Activated T-helper 2 cell treated with anti-CD3 and anti-CD28 coated beads, Interferon-gamma antibody, Interleukin-2, Interleukin-4, amounts not matched to agents 10 μg/mL and 5 μg/mL and 100 μg/mL, durations not matched to agents 14 hours and 24 hours and 36 hours (primary cell): ENCODE data around the gene DGCR2. TPM values are rescaled to one million over a fixed set of nuclear protein-coding genes. Genes with fewer than 3 reads are reported as not detected.

Source experiments
- DNase-seq: peaks from one replicate; pipeline ENCODE4 v3.0.0; 2021; ENCODE audit warnings: low spot score
- H3K27ac Mint-ChIP-seq: one replicate; pipeline ENCODE4 v1.8.0; 2021; ENCODE audit warnings: mixed read lengths
- H3K27me3 Mint-ChIP-seq: one replicate; pipeline ENCODE4 v1.8.0; 2021; ENCODE audit warnings: low read depth, mixed read lengths
- H3K36me3 Mint-ChIP-seq: one replicate; pipeline ENCODE4 v1.8.0; 2021; ENCODE audit warnings: low read depth, mixed read lengths
- H3K4me1 Mint-ChIP-seq: one replicate; pipeline ENCODE4 v1.8.0; 2021; ENCODE audit warnings: low read depth, mixed read lengths
- H3K4me3 Mint-ChIP-seq: one replicate; pipeline ENCODE4 v1.8.0; 2021; ENCODE audit warnings: low read depth, mild to moderate bottlenecking, moderate library complexity, mixed read lengths
- H3K9me3 Mint-ChIP-seq: one replicate; pipeline ENCODE4 v1.8.0; 2021; ENCODE audit warnings: mixed read lengths
- intact Hi-C: fragments of 100-400 bp; cut with micrococcal nuclease; formaldehyde crosslinking; loops from one replicate; pipeline ENCODE4 v1.15.1; 2023
- total RNA-seq: library from RNA; stranded (reverse); gene quantifications from 2 replicates; pipeline ENCODE4 v1.2.3, GENCODE V29; 2022

The DGCR2 gene
- total RNA-seq, 1 donor from 2014 or later = 22.5 TPM

DNA sequence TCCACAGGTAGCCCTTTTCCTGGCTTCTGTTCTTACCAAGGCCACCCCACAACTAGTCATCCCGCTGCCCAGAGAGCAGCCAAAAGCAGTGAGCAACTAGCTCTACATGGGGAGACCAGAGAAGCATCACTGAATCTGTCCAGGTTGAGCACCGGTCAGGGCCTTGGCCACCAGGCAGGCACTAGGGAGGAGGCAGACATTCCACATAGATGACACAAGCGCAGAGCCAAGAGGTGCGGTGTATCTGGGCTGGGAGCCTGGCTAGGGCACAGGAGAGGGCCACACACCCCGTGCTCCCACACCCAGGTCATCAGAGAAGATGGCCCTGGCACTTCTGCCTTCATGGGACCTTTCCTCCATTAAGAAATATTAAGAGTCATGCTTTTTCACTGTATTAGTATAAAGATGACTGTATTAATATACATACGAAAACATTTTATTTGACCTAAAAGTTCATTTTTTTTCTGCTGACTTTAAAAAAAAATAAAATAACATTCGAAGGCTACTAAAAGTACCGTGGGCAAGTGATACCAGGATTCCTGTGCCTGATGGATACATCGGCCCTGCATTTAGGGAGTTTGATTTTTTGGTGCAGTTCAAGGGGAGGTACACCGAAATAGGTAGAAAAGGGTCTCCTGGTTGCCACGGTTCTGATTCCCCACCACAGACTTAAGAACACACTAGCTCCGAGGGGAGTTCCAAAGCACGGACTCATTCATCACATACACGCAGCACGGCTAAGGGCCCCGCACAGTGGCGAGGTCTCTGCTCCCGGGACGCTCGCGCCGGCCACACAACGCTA, 1.2 kb downstream of the DGCR2 start:
- intact Hi-C loops = loop anchor here (5.0 kb wide), 1 partner anchor 171 kb away; the partner anchor contains the start of gene CLTCL1
- Mint-ChIP-seq H3K4me3 (peak overlapping the region; percentile 83), H3K4me1 (peaks cover 30% of the 10 kb centered on the region), H3K36me3 (peaks cover 4% of the 10 kb centered on the region), H3K27ac (no peak overlapping the region), H3K27me3 (peaks cover 2% of the 10 kb centered on the region), H3K9me3 (no peaks in the 10 kb centered on the region)
- no peak for DNase-seq

DNA sequence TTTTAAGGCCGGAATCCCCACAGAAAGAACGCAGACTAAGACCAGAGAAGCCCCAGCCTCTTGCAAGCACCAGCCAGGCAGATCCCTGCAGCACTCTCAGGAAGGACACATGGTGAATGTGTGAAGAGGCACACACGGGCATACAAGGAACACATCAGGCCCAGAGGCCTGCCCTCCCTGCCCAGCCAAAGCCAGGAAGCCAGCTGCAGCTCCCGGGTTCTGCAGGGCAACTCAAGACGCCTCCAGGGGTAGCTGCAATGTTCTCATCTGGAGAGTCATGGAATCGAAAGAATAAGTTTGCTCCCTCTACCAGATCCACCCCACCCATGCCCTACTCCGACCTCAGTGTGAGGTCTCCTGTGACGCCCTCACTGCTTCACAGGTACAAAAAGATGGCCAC, 2.3 kb downstream of the DGCR2 start:
- H3K4me1 Mint-ChIP-seq = peaks cover 32% of the 10 kb centered on the region
- H3K27ac Mint-ChIP-seq = no peak overlapping the region
- H3K9me3 Mint-ChIP-seq = no peaks in the 10 kb centered on the region
- peaks cover 4% of the 10 kb centered on the region for H3K36me3 Mint-ChIP-seq
- intact Hi-C loops = loop anchor here (5.0 kb wide), 1 partner anchor 172 kb away; the partner anchor contains the start of gene CLTCL1
- peaks cover 2% of the 10 kb centered on the region for H3K27me3 Mint-ChIP-seq
- H3K4me3 Mint-ChIP-seq = peak overlapping the region; percentile 83
- DNase-seq = no peak

DNA sequence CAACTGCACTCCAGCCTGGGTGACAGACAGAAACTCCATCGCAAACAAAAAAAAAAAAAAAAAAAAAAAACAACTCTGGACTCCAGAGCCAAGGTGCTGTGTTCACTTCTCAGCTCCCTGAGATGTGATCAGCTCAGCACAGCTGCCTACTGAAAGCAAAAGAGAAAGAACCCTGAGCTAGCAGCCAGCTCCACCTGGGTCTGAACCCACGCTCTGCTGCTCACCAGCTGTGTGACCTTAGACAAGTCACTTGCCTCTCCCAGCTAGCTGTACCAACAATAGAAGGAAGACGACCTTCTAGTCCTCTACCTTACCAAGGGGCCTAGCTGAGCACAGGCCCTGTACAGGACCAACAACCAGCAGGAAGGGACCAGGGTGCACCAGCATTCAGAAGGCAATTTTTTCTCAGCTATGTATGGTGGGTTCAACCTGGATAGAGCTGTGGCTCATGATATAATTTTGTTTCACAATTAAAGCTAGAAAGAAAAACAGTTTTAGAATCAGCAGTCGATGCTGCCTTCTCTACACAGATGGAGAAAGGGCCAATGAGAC, 3.8 kb downstream of the DGCR2 start:
- no peak overlapping the region for H3K4me3 Mint-ChIP-seq
- peaks cover 4% of the 10 kb centered on the region for H3K36me3 Mint-ChIP-seq
- H3K27me3 Mint-ChIP-seq = peaks cover 2% of the 10 kb centered on the region
- intact Hi-C loops = no loop called here
- H3K9me3 Mint-ChIP-seq = no peaks in the 10 kb centered on the region
- DNase-seq = no peak
- peaks cover 37% of the 10 kb centered on the region for H3K4me1 Mint-ChIP-seq
- no peak overlapping the region for H3K27ac Mint-ChIP-seq

DNA sequence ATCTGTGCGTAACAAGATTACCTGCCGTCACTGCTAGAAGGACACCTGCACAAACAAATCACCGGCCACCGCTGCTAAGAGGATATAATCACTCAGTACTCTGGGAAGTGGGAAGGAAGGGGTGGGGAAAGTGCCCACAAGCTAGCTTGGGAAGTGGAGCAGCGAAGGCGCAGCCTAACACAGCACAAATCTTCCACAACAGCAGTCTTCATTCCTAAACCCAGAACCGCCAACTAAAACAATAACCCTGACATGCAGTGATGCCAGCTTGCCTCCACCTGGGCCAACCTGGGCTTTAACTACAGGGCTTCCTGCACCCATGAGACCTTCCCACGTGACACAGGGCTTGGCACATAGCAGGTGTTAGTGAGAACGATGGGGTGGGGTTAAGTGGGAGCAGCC, 5.1 kb downstream of the DGCR2 start:
- H3K9me3 Mint-ChIP-seq = no peaks in the 10 kb centered on the region
- intact Hi-C loops = no loop called here
- no peak for DNase-seq
- H3K4me1 Mint-ChIP-seq = peaks cover 34% of the 10 kb centered on the region
- no peak overlapping the region for H3K4me3 Mint-ChIP-seq
- H3K36me3 Mint-ChIP-seq = peaks cover 4% of the 10 kb centered on the region
- no peaks in the 10 kb centered on the region for H3K27me3 Mint-ChIP-seq
- H3K27ac Mint-ChIP-seq = no peak overlapping the region

DNA sequence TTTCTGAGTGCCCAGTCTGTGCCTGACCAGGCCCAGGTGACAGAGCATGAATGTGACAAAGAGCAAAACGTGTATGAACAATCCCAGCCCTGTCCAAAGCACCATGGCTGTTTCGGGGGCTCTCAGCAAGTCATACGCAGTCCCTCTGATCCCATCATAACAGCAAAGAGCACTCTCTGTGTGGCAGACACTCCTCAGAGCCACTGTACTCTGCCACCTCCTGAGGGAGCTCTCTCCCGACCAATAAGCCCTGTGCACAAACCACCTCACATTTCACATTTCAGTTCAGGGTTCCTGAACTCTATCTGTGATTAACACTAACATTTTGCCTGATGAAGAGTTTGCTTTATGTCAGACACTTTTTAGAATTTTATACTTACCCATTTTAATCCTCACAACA, 6.6 kb downstream of the DGCR2 start:
- intact Hi-C loops = no loop called here
- peaks cover 6% of the 10 kb centered on the region for H3K36me3 Mint-ChIP-seq
- H3K27ac Mint-ChIP-seq = no peak overlapping the region
- no peak for DNase-seq
- H3K27me3 Mint-ChIP-seq = no peaks in the 10 kb centered on the region
- no peak overlapping the region for H3K4me3 Mint-ChIP-seq
- H3K9me3 Mint-ChIP-seq = no peaks in the 10 kb centered on the region
- peaks cover 32% of the 10 kb centered on the region for H3K4me1 Mint-ChIP-seq

DNA sequence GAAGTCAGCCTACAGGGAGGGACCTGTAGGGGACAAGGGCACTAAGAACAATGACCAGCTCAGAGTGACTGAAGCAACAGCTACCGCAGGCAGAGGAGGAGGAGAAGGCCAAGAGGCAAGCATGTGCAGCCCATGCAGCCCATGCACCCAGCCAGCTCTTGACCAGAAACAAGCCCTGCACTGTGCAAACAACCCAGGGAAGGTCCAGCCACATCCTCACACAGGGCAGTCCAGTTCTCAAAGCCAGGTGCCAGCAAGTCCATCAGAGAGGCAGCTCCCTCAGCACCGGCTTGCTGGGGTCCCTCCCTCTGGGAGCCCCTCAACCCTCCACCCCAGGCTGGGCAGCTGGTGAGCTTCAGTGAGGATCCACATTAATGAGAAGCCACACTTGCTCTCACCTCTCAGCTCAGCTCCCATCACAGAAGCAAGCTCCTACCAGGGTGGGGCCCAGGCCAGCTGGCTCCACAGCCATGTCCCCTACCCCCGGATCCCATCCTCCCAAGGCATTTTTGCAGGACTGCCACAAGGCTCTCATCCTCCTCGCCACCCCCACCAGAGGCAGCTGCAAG, 7.1 kb downstream of the DGCR2 start:
- intact Hi-C loops = no loop called here
- peaks cover 30% of the 10 kb centered on the region for H3K4me1 Mint-ChIP-seq
- H3K27me3 Mint-ChIP-seq = no peaks in the 10 kb centered on the region
- H3K27ac Mint-ChIP-seq = no peak overlapping the region
- peaks cover 2% of the 10 kb centered on the region for H3K36me3 Mint-ChIP-seq
- DNase-seq = no peak
- no peaks in the 10 kb centered on the region for H3K9me3 Mint-ChIP-seq
- no peak overlapping the region for H3K4me3 Mint-ChIP-seq

DNA sequence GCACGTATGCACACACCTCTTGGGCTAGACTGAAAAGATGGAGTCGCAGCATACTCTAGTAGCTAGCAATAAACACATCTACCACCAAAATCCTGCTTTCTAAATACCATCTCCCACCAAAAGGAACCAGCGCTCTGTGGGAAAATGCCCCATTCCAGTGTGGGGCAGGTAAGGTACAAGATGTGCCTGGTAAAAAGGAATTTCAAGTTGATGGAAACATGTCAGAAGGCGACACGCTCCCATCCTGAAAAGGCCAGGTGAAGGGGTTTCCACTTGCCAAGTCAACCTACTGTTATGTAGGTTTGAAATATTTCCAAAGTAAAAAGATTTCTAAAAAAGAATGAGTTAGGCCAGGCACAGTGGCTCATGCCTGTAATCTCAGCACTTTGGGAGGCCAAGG, 8.8 kb downstream of the DGCR2 start:
- no peak for DNase-seq
- peaks cover 2% of the 10 kb centered on the region for H3K36me3 Mint-ChIP-seq
- intact Hi-C loops = no loop called here
- peaks cover 40% of the 10 kb centered on the region for H3K4me1 Mint-ChIP-seq
- no peaks in the 10 kb centered on the region for H3K27me3 Mint-ChIP-seq
- H3K4me3 Mint-ChIP-seq = no peak overlapping the region
- no peak overlapping the region for H3K27ac Mint-ChIP-seq
- no peaks in the 10 kb centered on the region for H3K9me3 Mint-ChIP-seq

DNA sequence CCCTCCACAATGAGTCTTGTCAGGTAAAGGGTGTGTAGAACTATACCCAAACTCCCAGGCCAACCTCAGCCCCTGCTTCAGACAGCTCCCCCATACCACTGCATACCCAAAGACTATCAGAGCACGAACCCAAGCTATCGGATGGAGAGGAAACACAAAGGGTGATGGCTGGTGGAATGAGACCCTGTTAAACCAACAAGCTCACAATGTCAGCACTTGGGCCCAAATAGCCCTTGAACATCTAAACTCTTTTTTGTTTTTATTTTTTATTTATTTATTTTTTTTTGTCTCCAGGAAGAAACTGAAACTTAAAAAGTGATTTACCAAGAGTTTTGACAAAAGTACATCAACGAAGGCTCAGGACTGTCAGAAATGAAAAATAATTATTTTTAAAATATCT, 10.6 kb downstream of the DGCR2 start:
- Mint-ChIP-seq H3K4me1 (peaks cover 41% of the 10 kb centered on the region), H3K27me3 (no peaks in the 10 kb centered on the region), H3K4me3 (no peak overlapping the region), H3K36me3 (peaks cover 2% of the 10 kb centered on the region), H3K9me3 (no peaks in the 10 kb centered on the region), H3K27ac (no peak overlapping the region)
- intact Hi-C loops = no loop called here
- DNase-seq = no peak

DNA sequence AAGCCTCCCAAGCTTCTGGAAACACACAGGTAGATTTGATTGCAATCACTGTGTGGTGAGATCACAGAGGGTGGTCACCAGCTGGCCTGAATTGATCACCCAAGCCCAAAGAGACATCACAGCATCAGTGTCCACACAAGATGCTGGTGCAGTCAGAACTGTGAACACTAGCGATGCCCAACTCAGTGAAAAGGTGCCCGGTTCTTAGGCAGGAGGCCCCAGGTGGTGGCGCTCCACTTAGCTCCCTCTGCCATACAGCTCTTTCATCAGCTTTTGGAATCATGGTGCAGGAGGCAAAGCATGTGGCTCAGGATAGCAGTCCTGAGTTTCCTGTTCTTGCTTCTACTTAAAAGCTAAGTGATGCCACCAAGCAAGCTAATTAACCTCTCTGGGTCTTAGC, 11.1 kb downstream of the DGCR2 start:
- peaks cover 40% of the 10 kb centered on the region for H3K4me1 Mint-ChIP-seq
- H3K27ac Mint-ChIP-seq = no peak overlapping the region

DNA sequence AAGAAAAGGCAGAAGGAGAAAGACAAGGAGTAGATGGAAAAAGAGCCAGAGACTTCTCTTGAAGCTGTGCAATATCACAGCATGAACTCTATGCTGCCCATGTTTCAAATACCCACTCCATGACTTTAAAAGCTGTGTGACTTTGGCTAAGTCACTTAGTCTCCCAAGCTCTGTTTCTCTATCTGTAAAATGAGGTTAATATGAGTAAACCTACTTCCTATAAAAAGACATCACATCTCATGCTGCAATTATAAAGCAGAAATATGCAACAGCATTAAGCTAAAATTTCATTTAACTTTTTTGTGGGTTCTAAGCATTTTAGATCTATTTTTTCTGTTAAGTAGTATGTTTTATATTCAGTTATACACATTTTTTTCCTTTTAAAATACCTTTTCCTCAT, 11.6 kb downstream of the DGCR2 start:
- Mint-ChIP-seq H3K27ac (no peak overlapping the region), H3K9me3 (no peaks in the 10 kb centered on the region), H3K4me3 (no peak overlapping the region), H3K4me1 (peaks cover 37% of the 10 kb centered on the region), H3K27me3 (no peaks in the 10 kb centered on the region), H3K36me3 (peaks cover 2% of the 10 kb centered on the region)
- no peak for DNase-seq
- intact Hi-C loops = no loop called here

More for the DNA sequence above, 11.1 kb downstream of the DGCR2 start:
- Mint-ChIP-seq H3K9me3 (no peaks in the 10 kb centered on the region), H3K4me3 (no peak overlapping the region), H3K27me3 (no peaks in the 10 kb centered on the region), H3K36me3 (peaks cover 2% of the 10 kb centered on the region)
- DNase-seq = no peak
- intact Hi-C loops = no loop called here

DNA sequence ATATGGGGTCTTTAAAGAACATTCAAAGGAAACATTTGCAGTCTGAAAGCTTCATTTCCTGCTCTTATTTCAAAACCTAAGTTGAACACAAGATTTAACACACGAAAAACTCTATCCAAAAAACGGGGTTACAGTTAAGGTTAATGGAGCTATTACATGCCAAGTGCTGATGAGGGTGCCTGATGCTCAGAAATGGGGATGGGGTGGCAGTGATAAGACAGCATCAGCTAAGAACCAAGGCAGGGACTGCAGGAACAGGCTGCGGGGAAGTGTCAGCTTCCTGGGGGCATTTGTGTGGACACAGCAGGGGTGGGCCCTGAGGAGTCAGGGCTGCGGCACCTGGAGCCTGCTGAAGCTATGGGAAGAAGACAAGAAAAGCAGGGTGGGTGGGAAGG, 12.2 kb downstream of the DGCR2 start:
- H3K4me3 Mint-ChIP-seq = no peak overlapping the region
- peaks cover 2% of the 10 kb centered on the region for H3K36me3 Mint-ChIP-seq
- H3K27me3 Mint-ChIP-seq = no peaks in the 10 kb centered on the region
- no peaks in the 10 kb centered on the region for H3K9me3 Mint-ChIP-seq
- no peak for DNase-seq
- H3K4me1 Mint-ChIP-seq = peaks cover 37% of the 10 kb centered on the region
- intact Hi-C loops = no loop called here
- no peak overlapping the region for H3K27ac Mint-ChIP-seq

DNA sequence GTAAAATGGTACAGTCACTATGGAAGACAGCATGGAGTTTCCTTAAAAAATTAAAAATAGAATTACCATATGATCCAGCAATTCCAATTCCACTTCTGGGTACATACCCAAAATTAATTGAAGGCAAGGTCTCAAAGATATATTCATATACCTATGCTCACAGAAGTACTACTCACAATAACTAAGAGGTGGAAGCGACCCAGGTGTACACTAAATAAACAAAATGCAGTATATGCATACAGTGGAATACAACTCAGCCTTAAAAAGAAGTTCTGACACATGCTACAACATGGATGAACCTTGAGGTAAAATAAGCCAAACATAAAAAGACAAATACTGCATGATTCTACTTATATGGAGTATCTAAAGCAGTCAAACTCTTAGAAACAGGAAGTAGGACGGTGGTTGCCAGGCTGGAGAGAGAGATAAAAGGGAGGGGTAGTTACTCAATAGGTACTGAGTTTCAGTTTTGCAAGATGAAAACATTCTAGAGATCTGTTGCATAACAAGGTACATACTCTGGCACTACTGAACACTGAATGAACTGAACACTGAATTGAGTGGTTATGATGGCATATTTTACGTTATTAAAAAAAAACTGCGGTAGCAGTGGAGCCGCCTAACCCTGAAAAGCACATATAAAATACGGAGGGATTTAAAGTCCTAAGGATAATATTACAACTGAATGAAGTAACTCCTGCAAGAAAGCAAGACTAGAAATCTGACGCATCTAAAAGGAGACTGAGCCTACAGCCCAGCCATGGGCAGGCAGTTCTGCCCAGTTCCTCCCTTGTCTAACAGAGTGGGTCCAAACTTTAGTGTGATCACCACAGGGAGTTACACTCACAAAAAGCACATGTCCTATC, 12.8 kb downstream of the DGCR2 start:
- DNase-seq = peak; percentile 44
- intact Hi-C loops = no loop called here
- Mint-ChIP-seq H3K4me3 (peak overlapping the region; percentile 30), H3K27ac (no peak overlapping the region), H3K27me3 (no peaks in the 10 kb centered on the region), H3K4me1 (peaks cover 33% of the 10 kb centered on the region), H3K9me3 (no peaks in the 10 kb centered on the region), H3K36me3 (peaks cover 2% of the 10 kb centered on the region)
